Kidney (tissue), 14 donors: ENCODE measurements around the gene CNDP1. TPM values are rescaled to one million over a fixed set of nuclear protein-coding genes. Genes with fewer than 3 reads are reported as not detected.
A peak's percentile ranks its signal among the peaks of the same experiment; 100 is the strongest.

ENCODE experiments used
- DNase-seq, 5 donors: peaks; one replicate each; pipeline ENCODE4 v3.0.0-alpha.2; 2013 to 2020
- FAIRE-seq: peaks from 2 replicates; lab custom pipeline; 2012; peaks lifted over from hg19 to GRCh38; lab: Jason Lieb, UNC
- H3K27ac ChIP-seq, 2 donors: one replicate each; pipeline ENCODE4 v1.7.0; 2013; ENCODE audit warnings: low read depth in 2 of 2, low read length in 2 of 2, inconsistent platforms in 1 of 2
- H3K27me3 ChIP-seq: one replicate; pipeline ENCODE4 v1.7.1; 2013; ENCODE audit warnings: low read length, inconsistent platforms; ENCODE audit not compliant: control insufficient read depth, insufficient read depth
- H3K36me3 ChIP-seq, 3 donors: one replicate each; pipeline versions ENCODE4 v1.7.0 to v1.7.1; 2013; ENCODE audit warnings: low read length in 3 of 3, control low read depth in 1 of 3, inconsistent platforms in 1 of 3; ENCODE audit not compliant: insufficient read depth in 3 of 3, control insufficient read depth in 2 of 3
- H3K4me1 ChIP-seq, 3 donors: one replicate each; pipeline versions ENCODE4 v1.7.0 to v1.7.1; 2013; ENCODE audit warnings: low read length in 3 of 3, inconsistent platforms in 1 of 3, low read depth in 1 of 3; ENCODE audit not compliant: control insufficient read depth in 2 of 3, insufficient read depth in 2 of 3
- H3K4me3 ChIP-seq, 3 donors: one replicate each; pipeline versions ENCODE4 v1.7.0 to v1.8.1; 2013; ENCODE audit warnings: low read length in 3 of 3, control low read depth in 1 of 3, inconsistent platforms in 1 of 3
- H3K9ac ChIP-seq, 3 donors: one replicate each; pipeline versions ENCODE4 v1.7.0 to v1.7.1; 2013; ENCODE audit warnings: low read length in 3 of 3, control low read depth in 1 of 3, inconsistent platforms in 1 of 3
- H3K9me3 ChIP-seq, 3 donors: one replicate each; pipeline versions ENCODE4 v1.7.0 to v1.7.1; 2013; ENCODE audit warnings: low read length in 3 of 3, control low read depth in 1 of 3, inconsistent platforms in 1 of 3; ENCODE audit not compliant: control insufficient read depth in 2 of 3, insufficient read depth in 1 of 3
- CTCF ChIP-seq: IDR thresholded peaks from 3 replicates; pipeline ENCODE4 v1.5.1; 2012; ENCODE audit warnings: mild to moderate bottlenecking, moderate library complexity, borderline replicate concordance; ENCODE audit not compliant: insufficient read depth; ENCODE audit errors: extremely low read depth
- intact Hi-C: fragments of 100-400 bp; cut with DNase I; formaldehyde crosslinking; loops from one replicate; pipeline ENCODE4 v1.11.1; 2022
- polyA plus RNA-seq: library from polyadenylated mRNA; stranded (reverse); fragments of 350-450 nt; fragmentation: Illumina TruSeq; extraction: RNeasy Lipid Tissue Mini Kit (QIAGEN cat#74804); gene quantifications from one replicate; pipeline ENCODE4 v1.2.3, GENCODE V29; 2014; ENCODE audit warnings: low read depth, low replicate concordance; ENCODE audit not compliant: insufficient read depth
- total RNA-seq: library from RNA; stranded (reverse); fragmentation: NEBNext Ultra II Directional; extraction: Animal tissue kit (Norgen Biotek cat#: 25700); gene quantifications from one replicate; pipeline ENCODE4 v1.2.1, GENCODE V29; 2021
- donor health status: control.
- donor health status: control.
- donor health status: control.
- donor health status: control.
- donor health status: control.
- donor health status: DM: yes; HTN: yes; CAD: no.
- donor health status: Normal renal cell carcinoma (clear cell type).

CNDP1 gene
- total and polyA plus RNA-seq, 2 donors from 2014 or later, result 1.4 to 2.9 TPM

GRCh38 chr18:74508821-74509225 is 25.5 kb upstream of the CNDP1 start:
- no peak overlapping the region for H3K9ac ChIP-seq
- H3K36me3 ChIP-seq, result peaks cover 12 to 64% (median 47%) of the 10 kb centered on the region in 3 donors
- H3K4me1 ChIP-seq, result peaks cover 0 to 6% (median 0%) of the 10 kb centered on the region in 3 donors
- H3K4me3 ChIP-seq, result no peak overlapping the region
- no peaks in the 10 kb centered on the region for H3K27me3 ChIP-seq
- peak in 1 of 5 donors; percentile 29 for DNase-seq
- intact Hi-C loops, result no loop called here
- TF ChIP-seq CTCF, result no peak
- H3K9me3 ChIP-seq, result no peaks in the 10 kb centered on the region
- FAIRE-seq, result no peak
- no peak overlapping the region for H3K27ac ChIP-seq

- Histone ChIP-seq H3K27me3 (no peaks in the 10 kb centered on the region), H3K9ac (no peak overlapping the region), H3K27ac (no peak overlapping the region), H3K36me3 (peaks cover 9 to 65% (median 41%) of the 10 kb centered on the region in 3 donors), H3K4me1 (peaks cover 0 to 9% (median 0%) of the 10 kb centered on the region in 3 donors), H3K9me3 (no peaks in the 10 kb centered on the region), H3K4me3 (no peak overlapping the region)
- intact Hi-C loops, result no loop called here
- DNase-seq (peak in 2 of 5 donors; percentile 45 to 67), FAIRE-seq (no peak)
- no peak for TF ChIP-seq CTCF
These were observed 24.2 kb upstream of the CNDP1 start for GRCh38 chr18:74509856-74510769.

GRCh38 chr18:74510770-74511095 is 23.6 kb upstream of the CNDP1 start:
- Histone ChIP-seq H3K4me3 (no peak overlapping the region), H3K27me3 (no peaks in the 10 kb centered on the region), H3K36me3 (peaks cover 9 to 72% (median 45%) of the 10 kb centered on the region in 3 donors), H3K27ac (no peak overlapping the region), H3K9me3 (no peaks in the 10 kb centered on the region), H3K4me1 (peaks cover 0 to 14% (median 0%) of the 10 kb centered on the region in 3 donors), H3K9ac (no peak overlapping the region)
- peak in 1 of 5 donors; percentile 0 for DNase-seq
- TF ChIP-seq CTCF, result no peak
- FAIRE-seq, result no peak
- intact Hi-C loops, result no loop called here
